HepG2 (cell line): Measurements from ENCODE around the gene C13orf46. TPM values are rescaled to one million over a fixed set of nuclear protein-coding genes. Genes with fewer than 3 reads are reported as not detected.

Experiments
- ATAC-seq: fragments of 200-7000 bp; cut with Tn5 transposase; 3 replicates; pipeline ENCODE4 v1.9.1; 2020; ENCODE audit warnings: mild to moderate bottlenecking, moderate library complexity
- BruUV-seq: library from RNA; stranded (reverse); fragments of 400-500 nt; replicated peaks from 2 replicates; lab custom pipeline; 2021; lab: Mats Ljungman, UMichigan
- CTCF ChIA-PET: fragments of 300-600 bp; formaldehyde crosslinking; extraction: SDS; loops from one replicate; lab custom pipeline; 2021; ENCODE audit warnings: low total read pairs, inconsistent platforms, low intra/inter-chr PET ratio; lab: Yijun Ruan, JAX
- POLR2A ChIA-PET: fragments of 350-600 bp; sonication (Branson Sonifier 250); formaldehyde crosslinking; loops from one replicate; lab custom pipeline; 2020; ENCODE audit warnings: antibody characterized with exemption, inconsistent platforms; lab: Yijun Ruan, JAX
- DNase-seq: peaks from one replicate; pipeline ENCODE4 v3.0.0-alpha.2; 2015; ENCODE audit warnings: low spot score
- FAIRE-seq: peaks from 3 replicates; lab custom pipeline; 2011; peaks lifted over from hg19 to GRCh38; lab: Jason Lieb, UNC
- H2AFZ ChIP-seq: one replicate; pipeline ENCODE4 v1.6.1; 2011; ENCODE audit warnings: low read length, inconsistent platforms
- H3K27ac ChIP-seq: fragments of 300-600 bp; 3 replicates; pipeline ENCODE4 v1.8.0; 2011; ENCODE audit warnings: mixed run types, mild to moderate bottlenecking, mixed read lengths, low read length, inconsistent platforms; ENCODE audit not compliant: insufficient read depth; ENCODE audit errors: extremely low read length
- H3K27me3 ChIP-seq, 2 experiments: fragments of 200-600 bp in 1 of 2; 2 replicates in 1 of 2; 3 replicates in 1 of 2; pipeline versions ENCODE4 v1.6.0 to v1.8.0; 2011; ENCODE audit warnings: low read length in 2 of 2, mild to moderate bottlenecking in 2 of 2, moderate library complexity in 2 of 2, inconsistent platforms in 1 of 2; ENCODE audit not compliant: insufficient read depth in 2 of 2, control insufficient read depth in 1 of 2
- H3K36me3 ChIP-seq, 2 experiments: fragments of 200-600 bp in 1 of 2; replicated peaks in 1 of 2; 2 replicates in 1 of 2; 3 replicates in 1 of 2; pipeline versions ENCODE4 v1.5.1 to v1.8.0; 2011; ENCODE audit warnings: low read length in 2 of 2, inconsistent platforms in 1 of 2; ENCODE audit not compliant: insufficient read depth in 2 of 2, control insufficient read depth in 1 of 2
- H3K4me1 ChIP-seq: 2 replicates; pipeline ENCODE4 v1.5.1; 2012; ENCODE audit warnings: low read length, inconsistent platforms; ENCODE audit not compliant: insufficient read depth
- H3K4me2 ChIP-seq: 2 replicates; pipeline ENCODE4 v1.6.0; 2011; ENCODE audit warnings: low read depth, low read length, inconsistent platforms
- H3K4me3 ChIP-seq, 3 experiments: fragments of 200-600 bp in 1 of 3; sonication (generic), shearing (Covaris generic) in 1 of 3; replicated peaks in 1 of 3; 2 replicates each; pipeline ENCODE4 v1.5.1; 2011 to 2016; ENCODE audit warnings: low read length in 3 of 3, inconsistent platforms in 2 of 3, low read depth in 2 of 3, mild to moderate bottlenecking in 2 of 3, control low read depth in 1 of 3, mixed read lengths in 1 of 3; ENCODE audit not compliant: insufficient read depth in 1 of 3
- H3K79me2 ChIP-seq: one replicate; pipeline ENCODE4 v1.6.1; 2011; ENCODE audit warnings: low read length, inconsistent platforms; ENCODE audit not compliant: insufficient read depth
- H3K9ac ChIP-seq: 2 replicates; pipeline ENCODE4 v1.6.0; 2011; ENCODE audit warnings: mild to moderate bottlenecking, low read depth, low read length, inconsistent platforms; ENCODE audit not compliant: insufficient read depth
- H3K9me3 ChIP-seq: 2 replicates; pipeline ENCODE4 v1.5.1; 2012; ENCODE audit warnings: mild to moderate bottlenecking, low read length
- H4K20me1 ChIP-seq: 2 replicates; pipeline ENCODE4 v1.6.0; 2011; ENCODE audit warnings: inconsistent platforms, mild to moderate bottlenecking, low read length, moderate library complexity; ENCODE audit not compliant: insufficient read depth
- ARNTL ChIP-seq: sonication (generic); formaldehyde crosslinking; IDR thresholded peaks from 2 replicates; pipeline ENCODE4 v1.4.0; 2020; ENCODE audit warnings: mild to moderate bottlenecking, missing genetic modification reagents
- GZF1 ChIP-seq: sonication (generic); formaldehyde crosslinking; IDR thresholded peaks from 2 replicates; pipeline ENCODE4 v1.5.1; 2020; ENCODE audit warnings: mild to moderate bottlenecking, missing genetic modification reagents
- HDAC1 ChIP-seq: sonication (generic); formaldehyde crosslinking; IDR thresholded peaks from 2 replicates; pipeline ENCODE4 v1.5.1; 2020; ENCODE audit warnings: mild to moderate bottlenecking, missing genetic modification reagents
- HMG20A ChIP-seq: IDR thresholded peaks from 2 replicates; pipeline ENCODE4 v1.6.1; 2016; ENCODE audit warnings: borderline replicate concordance
- HMG20B ChIP-seq: conservative IDR thresholded peaks from 2 replicates; pipeline ENCODE4 v1.6.1; 2016; ENCODE audit warnings: missing genetic modification reagents, missing compliant biosample characterization
- JUNB ChIP-seq: sonication (generic); formaldehyde crosslinking; IDR thresholded peaks from 2 replicates; pipeline ENCODE4 v1.8.0; 2022; ENCODE audit warnings: missing genetic modification reagents, mild to moderate bottlenecking, borderline replicate concordance
- MEF2D ChIP-seq: sonication (generic); formaldehyde crosslinking; IDR thresholded peaks from 2 replicates; pipeline ENCODE4 v1.5.1; 2020; ENCODE audit warnings: mild to moderate bottlenecking, missing genetic modification reagents
- MNT ChIP-seq: fragments of 450-650 bp; IDR thresholded peaks from 2 replicates; pipeline ENCODE4 v1.6.1; 2016
- SCMH1 ChIP-seq: sonication (generic); formaldehyde crosslinking; IDR thresholded peaks from 2 replicates; pipeline ENCODE4 v1.9.0; 2021; ENCODE audit warnings: missing genetic modification reagents, mild to moderate bottlenecking, borderline replicate concordance
- SMAD9 ChIP-seq: sonication (generic); formaldehyde crosslinking; IDR thresholded peaks from 2 replicates; pipeline ENCODE4 v1.5.1; 2020; ENCODE audit warnings: mild to moderate bottlenecking, missing genetic modification reagents
- SNAPC2 ChIP-seq: sonication (generic); formaldehyde crosslinking; IDR thresholded peaks from 2 replicates; pipeline ENCODE4 v1.8.1; 2022; ENCODE audit warnings: mild to moderate bottlenecking, missing genetic modification reagents
- SP4 ChIP-seq: sonication (generic); formaldehyde crosslinking; IDR thresholded peaks from 2 replicates; pipeline ENCODE4 v1.8.1; 2023; ENCODE audit warnings: mild to moderate bottlenecking, missing genetic modification reagents
- TFDP2 ChIP-seq: sonication (generic); formaldehyde crosslinking; IDR thresholded peaks from 2 replicates; pipeline ENCODE4 v1.4.0; 2020; ENCODE audit warnings: missing genetic modification reagents
- TRIM24 ChIP-seq: sonication (generic); formaldehyde crosslinking; IDR thresholded peaks from 2 replicates; pipeline ENCODE4 v1.8.0; 2022; ENCODE audit warnings: mild to moderate bottlenecking, missing genetic modification reagents
- ZNF784 ChIP-seq: sonication (generic); formaldehyde crosslinking; IDR thresholded peaks from 2 replicates; pipeline ENCODE4 v1.5.1; 2020; ENCODE audit warnings: missing genetic modification reagents, mild to moderate bottlenecking, borderline replicate concordance
- WGBS: methylation state at CpG from one replicate; pipeline ENCODE4 v1.1.6; 2017; ENCODE audit warnings: low lambda C conversion rate; 5-methylcytosine and 5-hydroxymethylcytosine counted together
- in situ Hi-C: cut with HindIII; loops from 2 replicates; pipeline ENCODE4 v1.10.0; 2017; ENCODE audit warnings: low pct_unique_long_range_greater_than_20kb; ENCODE audit not compliant: extremely low pct_ligation_motif_present
- intact Hi-C: fragments of 100-400 bp; cut with micrococcal nuclease; formaldehyde crosslinking; loops from one replicate; pipeline ENCODE4 v1.10.0; 2022; ENCODE audit not compliant: unreplicated experiment
- polyA plus RNA-seq, 8 experiments: library from polyadenylated mRNA; depleted of rRNA in 3 of 8; stranded (reverse) in 7 of 8; unstranded in 1 of 8; fragments of >200 nt; fragmentation: Illumina TruSeq in 4 of 8; extraction: Trizol in 4 of 8; gene quantifications; 2 replicates each; pipeline versions ENCODE4 v1.2.1 to v1.2.3, GENCODE V29; 2011 to 2016; ENCODE audit warnings: low read depth in 4 of 8, missing spikeins in 1 of 8, mixed read lengths in 1 of 8; ENCODE audit not compliant: insufficient read depth in 1 of 8
- total RNA-seq, 5 experiments: library from RNA; depleted of rRNA; stranded (reverse); fragments of >200 nt; fragmentation: Illumina TruSeq; extraction: Trizol; gene quantifications; 2 replicates each; pipeline ENCODE4 v1.2.3, GENCODE V29; 2016; ENCODE audit warnings: low read depth in 1 of 5

C13orf46 gene
- total and polyA plus RNA-seq, 2 of the 13 experiments (the other 11 are each of a cell fraction or from before 2014, with no cell fraction given) = 0.01 TPM; not detected in 1

GRCh38 chr13:113915786-113916329 lies 58.0 kb downstream of the C13orf46 start:
- intact Hi-C loops = no loop called here

GRCh38 chr13:113915012-113915763 lies 58.7 kb downstream of the C13orf46 start:
- DNase-seq = no peak
- TF ChIP-seq GZF1 (no peak), TFDP2 (CRISPR knock-in tag) (no peak), SMAD9 (CRISPR knock-in tag) (no peak), ZNF784 (CRISPR knock-in tag) (no peak), HMG20B (CRISPR knock-in tag) (no peak), SP4 (no peak), HMG20A (CRISPR knock-in tag) (no peak), ARNTL (no peak), MEF2D (CRISPR knock-in tag) (no peak), HDAC1 (no peak), MNT (no peak), JUNB (CRISPR knock-in tag) (no peak), SCMH1 (CRISPR knock-in tag) (no peak)

More at GRCh38 chr13:113915786-113916329, 58.0 kb downstream of the C13orf46 start:
- ChIA-PET CTCF (no interaction called here), POLR2A (no interaction called here)
- Histone ChIP-seq H3K4me1 (no peaks in the 10 kb centered on the region), H3K79me2 (no peaks in the 10 kb centered on the region), H2AFZ (no peak overlapping the region), H3K9me3 (no peaks in the 10 kb centered on the region), H3K4me3 (no peak overlapping the region), H3K36me3 (no peaks in the 10 kb centered on the region), H4K20me1 (no peaks in the 10 kb centered on the region), H3K4me2 (no peak overlapping the region)
- no TSS peak for BruUV-seq
- DNase-seq (no peak), ATAC-seq (no peak)
- in situ Hi-C loops = no loop called here
- no peak for TF ChIP-seq SNAPC2 (CRISPR knock-in tag)
- TF ChIP-seq TRIM24 (CRISPR knock-in tag) = 0 out of 2 replicates have a peak, but pooled peaks have one; percentile 73
- TF ChIP-seq, all 625 proteins: peak for 1
- peaks cover 2 to 28% of the 10 kb centered on the region in 2 experiments; a peak in 3 of 5 replicates for H3K27me3 ChIP-seq
- 46% methylated on average over 9 of the region's 11 CpGs for WGBS
- H3K27ac ChIP-seq = no peak overlapping the region
- H3K9ac ChIP-seq = no peak overlapping the region
- no peak for FAIRE-seq

More at GRCh38 chr13:113915012-113915763, 58.7 kb downstream of the C13orf46 start:
- H3K27me3 ChIP-seq = peaks cover 2 to 22% of the 10 kb centered on the region in 2 experiments; a peak in 3 of 5 replicates
- WGBS = 42% methylated on average over 15 of the region's 21 CpGs
- no peak overlapping the region for H3K9ac ChIP-seq
- H3K36me3 ChIP-seq = no peaks in the 10 kb centered on the region
- no peak for FAIRE-seq
- POLR2A ChIA-PET = no interaction called here
- H3K4me1 ChIP-seq = no peaks in the 10 kb centered on the region
- H3K4me3 ChIP-seq = no peak overlapping the region
- no peak overlapping the region for H3K27ac ChIP-seq
- no peak overlapping the region for H3K4me2 ChIP-seq
- CTCF ChIA-PET = no interaction called here
- no peaks in the 10 kb centered on the region for H3K79me2 ChIP-seq
- in situ Hi-C loops (no loop called here), intact Hi-C loops (no loop called here)
- ATAC-seq = no peak; the same call in 2 of the 3 replicates
- no peaks in the 10 kb centered on the region for H3K9me3 ChIP-seq
- H4K20me1 ChIP-seq = no peaks in the 10 kb centered on the region
- no TSS peak for BruUV-seq
- H2AFZ ChIP-seq = no peak overlapping the region
